WTC11 (cell line): ENCODE data around the gene TFF1. TPM values are rescaled to one million over a fixed set of nuclear protein-coding genes. Genes with fewer than 3 reads are reported as not detected.
"Not testable (repeated sequence)": the region's sequence is repeated elsewhere in the genome, so short reads cannot be mapped to it uniquely, and the experiment has no call there.

Experiments
- ATAC-seq: fragments of 200-7000 bp; cut with Tn5 transposase; 2 replicates; pipeline ENCODE4 v1.10.0; 2021; ENCODE audit warnings: mild to moderate bottlenecking, moderate library complexity
- CTCF ChIA-PET: fragments of 300-600 bp; sonication (Branson Sonifier 250); formaldehyde crosslinking; loops from one replicate; lab custom pipeline; 2021; ENCODE audit warnings: antibody characterized with exemption; lab: Charles Lee
- POLR2A ChIA-PET: fragments of 350-600 bp; sonication (Branson Sonifier 250); formaldehyde crosslinking; loops from one replicate; lab custom pipeline; 2021; ENCODE audit warnings: antibody characterized with exemption; lab: Charles Lee
- DNase-seq: peaks from one replicate; pipeline ENCODE4 v3.0.0; 2021; ENCODE audit warnings: low spot score
- H3K27ac Mint-ChIP-seq: 2 replicates; pipeline ENCODE4 v1.8.0; 2021; ENCODE audit warnings: mixed read lengths
- H3K27me3 Mint-ChIP-seq: 2 replicates; pipeline ENCODE4 v1.8.0; 2021; ENCODE audit warnings: low read depth, mild to moderate bottlenecking, moderate library complexity, mixed read lengths
- H3K36me3 Mint-ChIP-seq: 2 replicates; pipeline ENCODE4 v1.8.0; 2021; ENCODE audit warnings: mixed read lengths
- H3K4me1 Mint-ChIP-seq: 2 replicates; pipeline ENCODE4 v1.8.0; 2022; ENCODE audit warnings: mixed read lengths
- H3K4me3 Mint-ChIP-seq: 2 replicates; pipeline ENCODE4 v1.8.0; 2021; ENCODE audit warnings: mild to moderate bottlenecking, moderate library complexity, mixed read lengths
- H3K9me3 Mint-ChIP-seq: 2 replicates; pipeline ENCODE4 v1.8.0; 2021; ENCODE audit warnings: mixed read lengths
- ATF1 ChIP-seq: sonication (generic); formaldehyde crosslinking; IDR thresholded peaks from 2 replicates; pipeline ENCODE4 v1.8.1; 2023; ENCODE audit warnings: mild to moderate bottlenecking, moderate library complexity, missing genetic modification reagents
- CDX4 ChIP-seq: fragments of 250-450 bp; sonication (Bioruptor Pico); IDR thresholded peaks from 2 replicates; pipeline ENCODE4 v1.9.0; 2021; ENCODE audit warnings: moderate library complexity, mild to moderate bottlenecking, inconsistent platforms, borderline replicate concordance
- CREM ChIP-seq: sonication (generic); formaldehyde crosslinking; IDR thresholded peaks from 2 replicates; pipeline ENCODE4 v1.8.1; 2022; ENCODE audit warnings: mild to moderate bottlenecking, missing genetic modification reagents, moderate library complexity
- ESRRA ChIP-seq: sonication (generic); formaldehyde crosslinking; IDR thresholded peaks from 2 replicates; pipeline ENCODE4 v1.8.1; 2022; ENCODE audit warnings: mild to moderate bottlenecking, missing genetic modification reagents, borderline replicate concordance
- FOXJ3 ChIP-seq: sonication (generic); formaldehyde crosslinking; IDR thresholded peaks from 2 replicates; pipeline ENCODE4 v1.9.0; 2021; ENCODE audit warnings: missing genetic modification reagents, mild to moderate bottlenecking, borderline replicate concordance
- FOXK1 ChIP-seq: sonication (generic); formaldehyde crosslinking; IDR thresholded peaks from 2 replicates; pipeline ENCODE4 v1.8.0; 2022; ENCODE audit warnings: mild to moderate bottlenecking, moderate library complexity, missing genetic modification reagents
- FOXP4 ChIP-seq: sonication (generic); formaldehyde crosslinking; IDR thresholded peaks from 2 replicates; pipeline ENCODE4 v1.8.0; 2022; ENCODE audit warnings: mild to moderate bottlenecking, missing genetic modification reagents
- GRHL2 ChIP-seq: fragments of 250-450 bp; sonication (Bioruptor Pico); IDR thresholded peaks from 2 replicates; pipeline ENCODE4 v1.8.0; 2022; ENCODE audit warnings: mild to moderate bottlenecking, moderate library complexity; ENCODE audit not compliant: insufficient replicate concordance, severe bottlenecking
- HMGA2 ChIP-seq: fragments of 250-450 bp; sonication (Bioruptor Pico); IDR thresholded peaks from 2 replicates; pipeline ENCODE4 v1.4.0; 2021; ENCODE audit warnings: mild to moderate bottlenecking, moderate library complexity
- NFATC4 ChIP-seq: fragments of 250-450 bp; sonication (Bioruptor Pico); IDR thresholded peaks from 2 replicates; pipeline ENCODE4 v1.9.0; 2021; ENCODE audit warnings: mild to moderate bottlenecking
- NR1H2 ChIP-seq: sonication (generic); formaldehyde crosslinking; IDR thresholded peaks from 2 replicates; pipeline ENCODE4 v1.9.0; 2021; ENCODE audit warnings: mild to moderate bottlenecking, moderate library complexity, missing genetic modification reagents
- ZNF317 ChIP-seq: sonication (generic); formaldehyde crosslinking; IDR thresholded peaks from 2 replicates; pipeline ENCODE4 v1.8.1; 2023; ENCODE audit warnings: low read depth, mild to moderate bottlenecking, moderate library complexity, missing genetic modification reagents, borderline replicate concordance
- ZNF416 ChIP-seq: fragments of 250-450 bp; sonication (Bioruptor Pico); IDR thresholded peaks from 2 replicates; pipeline ENCODE4 v1.9.0; 2021; ENCODE audit warnings: mild to moderate bottlenecking, inconsistent platforms
- ZNF671 ChIP-seq: fragments of 250-450 bp; sonication (Bioruptor Pico); IDR thresholded peaks from 2 replicates; pipeline ENCODE4 v1.8.0; 2021; ENCODE audit warnings: mild to moderate bottlenecking
- total RNA-seq: library from RNA; stranded (reverse); gene quantifications from 3 replicates; pipeline ENCODE4 v1.2.3, GENCODE V29; 2021
- TF ChIP-seq, protein P1 (sequence below): fragments of 200-600 bp; IDR thresholded peaks from 2 replicates; pipeline ENCODE4 v1.8.0; 2022; ENCODE audit warnings: antibody characterized with exemption
- TF ChIP-seq, protein P2 (sequence below): sonication (generic); formaldehyde crosslinking; conservative IDR thresholded peaks from 2 replicates; pipeline ENCODE4 v1.8.1; 2023; ENCODE audit warnings: mild to moderate bottlenecking, low read depth, missing genetic modification reagents, moderate library complexity
- TF ChIP-seq, protein P3 (sequence below): sonication (generic); formaldehyde crosslinking; IDR thresholded peaks from 2 replicates; pipeline ENCODE4 v1.8.0; 2022; ENCODE audit warnings: mild to moderate bottlenecking, missing genetic modification reagents

The TFF1 gene
- total RNA-seq, 1 experiment from 2014 or later: 0.81 TPM

DNA sequence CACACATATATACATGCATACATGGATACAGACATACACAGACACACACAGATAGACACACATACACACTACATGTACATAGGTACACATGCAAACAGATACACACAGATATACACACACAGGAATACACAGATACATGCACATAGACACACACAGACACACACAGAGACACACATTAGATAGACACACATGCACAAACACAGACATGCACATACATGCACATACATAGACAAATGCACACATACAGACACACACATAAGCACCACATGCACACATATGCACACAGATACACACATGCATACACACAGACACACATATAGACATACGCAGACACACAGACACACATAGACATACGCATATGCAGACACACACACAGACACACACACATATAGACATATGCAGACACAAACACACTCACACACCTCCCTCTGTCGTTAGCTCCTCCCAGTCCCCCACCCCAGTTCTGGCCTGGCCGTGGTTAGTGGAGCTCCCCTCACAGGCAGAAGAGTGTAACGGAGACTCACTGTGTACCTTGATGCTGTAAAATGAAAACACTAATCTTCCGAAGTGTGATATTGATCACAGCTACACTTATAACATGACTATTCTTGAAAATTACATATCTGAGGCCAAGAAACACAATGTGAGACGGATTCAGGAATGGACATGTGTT lies 45.0 kb upstream of the TFF1 start (continued):
- TF ChIP-seq, protein P1, sequence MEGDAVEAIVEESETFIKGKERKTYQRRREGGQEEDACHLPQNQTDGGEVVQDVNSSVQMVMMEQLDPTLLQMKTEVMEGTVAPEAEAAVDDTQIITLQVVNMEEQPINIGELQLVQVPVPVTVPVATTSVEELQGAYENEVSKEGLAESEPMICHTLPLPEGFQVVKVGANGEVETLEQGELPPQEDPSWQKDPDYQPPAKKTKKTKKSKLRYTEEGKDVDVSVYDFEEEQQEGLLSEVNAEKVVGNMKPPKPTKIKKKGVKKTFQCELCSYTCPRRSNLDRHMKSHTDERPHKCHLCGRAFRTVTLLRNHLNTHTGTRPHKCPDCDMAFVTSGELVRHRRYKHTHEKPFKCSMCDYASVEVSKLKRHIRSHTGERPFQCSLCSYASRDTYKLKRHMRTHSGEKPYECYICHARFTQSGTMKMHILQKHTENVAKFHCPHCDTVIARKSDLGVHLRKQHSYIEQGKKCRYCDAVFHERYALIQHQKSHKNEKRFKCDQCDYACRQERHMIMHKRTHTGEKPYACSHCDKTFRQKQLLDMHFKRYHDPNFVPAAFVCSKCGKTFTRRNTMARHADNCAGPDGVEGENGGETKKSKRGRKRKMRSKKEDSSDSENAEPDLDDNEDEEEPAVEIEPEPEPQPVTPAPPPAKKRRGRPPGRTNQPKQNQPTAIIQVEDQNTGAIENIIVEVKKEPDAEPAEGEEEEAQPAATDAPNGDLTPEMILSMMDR: no peak

- no peak overlapping the region for H3K4me3 Mint-ChIP-seq
- ATAC-seq: no peak
- no peaks in the 10 kb centered on the region for H3K36me3 Mint-ChIP-seq
- DNase-seq: no peak
- H3K27me3 Mint-ChIP-seq: no peaks in the 10 kb centered on the region
- H3K27ac Mint-ChIP-seq: no peak overlapping the region
- POLR2A ChIA-PET: no interaction called here
- no peaks in the 10 kb centered on the region for H3K9me3 Mint-ChIP-seq
- CTCF ChIA-PET: interaction anchor here (0.8 to 1.5 kb wide), 3 partner anchors 20 to 150 kb away, joined by 3 to 6 read pairs (median 4); no protein-coding TSS in a partner anchor
- TF ChIP-seq ATF1 (CRISPR knock-in tag) (no peak), ZNF317 (no peak), FOXJ3 (CRISPR knock-in tag) (no peak), NFATC4 (no peak), ZNF416 (CRISPR knock-in tag) (no peak), CREM (CRISPR knock-in tag) (no peak), ESRRA (CRISPR knock-in tag) (no peak), NR1H2 (CRISPR knock-in tag) (no peak), FOXK1 (CRISPR knock-in tag) (no peak)
- TF ChIP-seq, protein P2, sequence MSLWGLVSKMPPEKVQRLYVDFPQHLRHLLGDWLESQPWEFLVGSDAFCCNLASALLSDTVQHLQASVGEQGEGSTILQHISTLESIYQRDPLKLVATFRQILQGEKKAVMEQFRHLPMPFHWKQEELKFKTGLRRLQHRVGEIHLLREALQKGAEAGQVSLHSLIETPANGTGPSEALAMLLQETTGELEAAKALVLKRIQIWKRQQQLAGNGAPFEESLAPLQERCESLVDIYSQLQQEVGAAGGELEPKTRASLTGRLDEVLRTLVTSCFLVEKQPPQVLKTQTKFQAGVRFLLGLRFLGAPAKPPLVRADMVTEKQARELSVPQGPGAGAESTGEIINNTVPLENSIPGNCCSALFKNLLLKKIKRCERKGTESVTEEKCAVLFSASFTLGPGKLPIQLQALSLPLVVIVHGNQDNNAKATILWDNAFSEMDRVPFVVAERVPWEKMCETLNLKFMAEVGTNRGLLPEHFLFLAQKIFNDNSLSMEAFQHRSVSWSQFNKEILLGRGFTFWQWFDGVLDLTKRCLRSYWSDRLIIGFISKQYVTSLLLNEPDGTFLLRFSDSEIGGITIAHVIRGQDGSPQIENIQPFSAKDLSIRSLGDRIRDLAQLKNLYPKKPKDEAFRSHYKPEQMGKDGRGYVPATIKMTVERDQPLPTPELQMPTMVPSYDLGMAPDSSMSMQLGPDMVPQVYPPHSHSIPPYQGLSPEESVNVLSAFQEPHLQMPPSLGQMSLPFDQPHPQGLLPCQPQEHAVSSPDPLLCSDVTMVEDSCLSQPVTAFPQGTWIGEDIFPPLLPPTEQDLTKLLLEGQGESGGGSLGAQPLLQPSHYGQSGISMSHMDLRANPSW (CRISPR knock-in tag): no peak
- H3K4me1 Mint-ChIP-seq: no peaks in the 10 kb centered on the region
Measured at GRCh38 chr21:42409366-42409765, 43.0 kb upstream of the TFF1 start.

DNA sequence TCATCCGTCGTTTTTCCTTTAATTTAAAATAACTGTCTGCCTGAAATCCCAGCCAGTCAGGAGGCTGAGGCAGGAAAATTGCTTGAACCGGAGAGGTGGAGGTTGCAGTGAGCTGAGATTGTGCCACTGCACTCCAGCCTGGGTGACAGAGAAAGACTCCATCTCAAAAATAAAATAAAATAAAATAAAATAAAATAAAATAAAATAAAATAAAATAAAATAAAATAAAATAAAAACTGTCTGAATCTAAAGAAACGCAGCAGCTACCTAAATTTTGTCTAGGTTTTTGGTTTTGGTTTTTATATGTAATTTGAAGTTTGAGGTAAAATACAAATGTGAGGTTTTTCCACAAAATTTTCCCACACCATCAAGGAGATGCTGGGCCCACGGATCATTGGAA lies 42.4 kb upstream of the TFF1 start:
- POLR2A ChIA-PET, ATAC-seq, H3K27ac Mint-ChIP-seq, H3K9me3 Mint-ChIP-seq, H3K36me3 Mint-ChIP-seq, H3K4me1 Mint-ChIP-seq, H3K27me3 Mint-ChIP-seq, H3K4me3 Mint-ChIP-seq, DNase-seq: not testable (repeated sequence)
- peak; percentile 97 for TF ChIP-seq HMGA2 (CRISPR knock-in tag)
- CTCF ChIA-PET: interaction anchor here (1.3 kb wide), 1 partner anchor 150 kb away, joined by 6 read pairs; no protein-coding TSS in a partner anchor

- CTCF ChIA-PET: no interaction called here
- Mint-ChIP-seq H3K27me3 (no peaks in the 10 kb centered on the region), H3K36me3 (no peaks in the 10 kb centered on the region), H3K27ac (no peak overlapping the region), H3K9me3 (no peaks in the 10 kb centered on the region), H3K4me3 (no peak overlapping the region), H3K4me1 (no peaks in the 10 kb centered on the region)
- DNase-seq (no peak), ATAC-seq (no peak)
- no peak for TF ChIP-seq FOXP4
- TF ChIP-seq, protein P3, sequence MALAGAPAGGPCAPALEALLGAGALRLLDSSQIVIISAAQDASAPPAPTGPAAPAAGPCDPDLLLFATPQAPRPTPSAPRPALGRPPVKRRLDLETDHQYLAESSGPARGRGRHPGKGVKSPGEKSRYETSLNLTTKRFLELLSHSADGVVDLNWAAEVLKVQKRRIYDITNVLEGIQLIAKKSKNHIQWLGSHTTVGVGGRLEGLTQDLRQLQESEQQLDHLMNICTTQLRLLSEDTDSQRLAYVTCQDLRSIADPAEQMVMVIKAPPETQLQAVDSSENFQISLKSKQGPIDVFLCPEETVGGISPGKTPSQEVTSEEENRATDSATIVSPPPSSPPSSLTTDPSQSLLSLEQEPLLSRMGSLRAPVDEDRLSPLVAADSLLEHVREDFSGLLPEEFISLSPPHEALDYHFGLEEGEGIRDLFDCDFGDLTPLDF: no peak
- no peak for TF ChIP-seq CDX4 (CRISPR knock-in tag)
- TF ChIP-seq ZNF671 (CRISPR knock-in tag): no peak
- no peak for TF ChIP-seq GRHL2 (CRISPR knock-in tag)
- POLR2A ChIA-PET: no interaction called here
Measured at GRCh38 chr21:42407476-42407875, 41.1 kb upstream of the TFF1 start.
